HUDEP-2 (cell line): Measurements from ENCODE around the gene SENP3.
"Not testable (repeated sequence)": the region's sequence is repeated elsewhere in the genome, so short reads cannot be mapped to it uniquely, and the experiment has no call there.

Experiments used
- DNase-seq, 76 experiments: peaks; one replicate each; lab custom pipeline; 2025; ENCODE audit not compliant: unreplicated experiment in 76 of 76; lab: John Stamatoyannopoulos, UW

Gene SENP3

DNA sequence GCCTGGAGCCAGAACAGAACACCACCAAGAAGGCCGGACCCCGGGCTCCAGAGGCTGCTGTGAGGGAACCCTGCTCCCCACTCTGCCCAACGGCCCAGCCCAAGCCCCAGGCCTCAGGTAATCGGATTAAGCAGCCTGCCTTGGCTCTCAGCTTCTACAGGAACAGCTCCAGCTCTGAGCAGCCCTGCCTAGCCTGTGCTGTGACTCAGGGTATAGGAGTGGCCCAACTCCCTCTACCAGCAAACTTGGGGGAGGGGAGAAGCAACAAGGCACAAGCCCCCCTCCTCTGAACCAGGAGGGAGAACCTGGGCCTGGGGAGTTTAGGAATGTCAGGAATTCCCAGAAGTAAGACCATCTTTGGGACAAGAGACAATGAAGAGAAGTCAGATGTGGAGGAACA, 29.0 kb downstream of the SENP3 start:
- peak in 10 of 76 experiments; percentile 6 to 59 (median 16) for DNase-seq

DNA sequence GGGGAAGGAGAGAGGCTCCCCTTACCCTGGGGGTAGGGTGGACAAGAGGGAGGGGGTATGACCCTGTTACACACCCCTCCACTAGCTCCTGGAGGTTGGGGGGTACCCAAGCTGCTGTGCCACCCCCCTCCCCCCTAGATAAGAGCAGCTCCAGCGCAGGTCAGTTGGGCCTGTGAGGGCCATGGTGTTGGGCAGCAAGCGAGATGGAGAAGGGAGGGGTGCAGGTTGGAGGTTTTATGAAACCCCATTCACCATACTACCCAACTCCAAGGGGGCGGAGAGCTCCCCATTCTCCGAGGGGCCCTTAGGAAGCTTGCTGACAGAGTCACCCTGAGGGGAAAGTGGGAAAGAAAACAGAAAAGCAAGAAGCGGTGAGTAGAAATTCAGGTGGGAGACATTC, 29.9 kb downstream of the SENP3 start:
- DNase-seq: no peak

- no peak for DNase-seq
Observed at GRCh38 chr17:7592422-7593021, 30.8 kb downstream of the SENP3 start.

- DNase-seq: no peak
Observed at GRCh38 chr17:7593296-7593695, 31.6 kb downstream of the SENP3 start.

DNA sequence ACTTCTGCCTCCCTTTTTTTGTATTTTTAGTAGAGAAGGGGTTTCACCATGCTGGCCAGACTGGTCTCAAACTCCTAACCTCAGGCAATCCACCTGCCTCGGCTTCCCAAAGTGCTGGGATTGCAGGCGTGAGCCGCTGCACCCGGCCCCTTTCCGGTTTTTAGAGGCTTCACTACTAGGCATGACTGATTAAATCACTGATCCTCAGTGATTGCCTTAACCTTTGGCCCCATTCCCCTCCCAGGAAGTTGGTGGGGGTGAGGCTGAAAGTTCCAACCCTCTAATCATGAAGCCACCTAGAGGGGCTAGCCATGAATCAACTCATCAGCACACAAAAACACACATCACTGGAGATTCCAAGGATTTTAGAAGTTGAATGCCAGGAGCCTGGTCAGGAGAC, 35.8 kb downstream of the SENP3 start:
- not testable (repeated sequence) for DNase-seq

DNA sequence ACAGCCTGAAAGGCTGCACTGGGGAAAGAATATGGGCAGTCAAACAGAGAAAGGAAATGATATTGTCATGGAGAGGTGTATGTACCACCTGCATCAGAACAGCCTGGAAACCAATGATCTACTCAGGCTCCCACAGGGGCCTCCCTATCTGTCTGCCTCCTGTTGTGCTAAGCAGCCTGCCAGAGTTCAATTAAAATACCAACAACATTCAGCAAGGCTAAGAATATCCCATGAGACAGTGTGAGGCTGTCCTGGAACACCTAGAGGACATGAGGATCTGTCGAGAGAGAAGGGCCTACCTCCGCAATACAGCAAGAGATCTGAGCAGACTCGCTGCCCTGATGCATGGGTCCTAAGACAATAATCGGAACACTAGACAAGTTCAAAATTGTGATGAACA, 44.6 kb downstream of the SENP3 start:
- DNase-seq: no peak

GRCh38 chr17:7610641-7611040, 48.9 kb downstream of the SENP3 start:
- no peak for DNase-seq

DNA sequence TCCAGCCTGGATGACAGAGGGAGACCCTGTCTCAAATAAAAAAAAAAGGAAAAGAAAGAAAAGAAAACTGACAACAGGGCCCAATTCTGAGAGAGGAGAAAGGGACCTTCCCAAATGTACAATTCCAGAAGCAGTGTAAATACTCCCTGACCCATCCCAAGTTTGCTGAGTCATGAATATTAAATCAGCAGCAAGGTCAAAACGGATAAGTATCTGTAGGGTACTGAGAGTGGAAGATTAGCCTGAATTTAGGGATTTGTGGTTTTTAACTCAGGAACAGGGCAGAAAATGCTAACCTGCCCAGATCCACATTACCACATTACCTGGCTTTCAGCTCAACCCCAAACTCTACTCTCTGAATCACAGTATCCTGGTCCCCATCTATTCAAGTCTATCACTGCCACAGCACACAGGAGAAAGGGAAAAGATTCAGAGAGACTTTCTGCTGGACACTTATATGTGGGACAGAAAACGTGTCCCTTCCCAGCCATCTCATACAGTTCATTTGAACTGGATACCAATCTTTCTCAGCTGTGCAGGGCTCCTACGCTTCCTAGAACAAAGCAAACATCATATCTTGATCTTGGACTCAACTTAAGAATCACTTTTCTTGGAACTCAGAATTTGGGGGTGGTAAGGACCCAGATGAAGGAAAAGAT, 50.0 kb downstream of the SENP3 start:
- DNase-seq: peak in 1 of 76 experiments; percentile 20

DNA sequence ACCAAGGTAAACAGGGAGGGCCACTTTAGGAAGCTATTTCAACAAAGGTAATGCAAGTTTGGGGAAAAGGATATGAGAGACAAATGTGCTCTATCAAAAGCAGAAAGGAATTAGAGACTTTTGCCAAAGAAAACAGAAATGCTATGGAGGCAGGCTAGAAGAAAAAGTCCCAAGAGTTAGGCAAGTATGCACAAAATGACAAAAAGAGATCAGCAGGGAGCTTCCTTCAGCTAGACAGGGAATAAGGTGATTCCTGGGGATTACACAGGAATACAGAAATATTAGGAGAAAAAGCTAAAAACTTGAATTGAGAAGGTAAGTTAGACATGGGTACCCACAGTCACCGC, 50.5 kb downstream of the SENP3 start:
- DNase-seq: no peak

- DNase-seq: peak in 3 of 76 experiments; percentile 2 to 21 (median 5)
Observed at GRCh38 chr17:7613769-7614424, 52.2 kb downstream of the SENP3 start.

GRCh38 chr17:7614425-7615264, 52.9 kb downstream of the SENP3 start, which contains the start of gene FXR2:
Gene FXR2 (minus strand): TSS chr17:7614897. CDS start chr17:7614532, 365 bp downstream.
- DNase-seq: peak in 75 of 76 experiments; percentile 43 to 100 (median 99)

- DNase-seq: no peak
Observed at GRCh38 chr17:7615265-7615747, 53.6 kb downstream of the SENP3 start.

GRCh38 chr17:7618608-7619007, 56.9 kb downstream of the SENP3 start:
- no peak for DNase-seq

DNA sequence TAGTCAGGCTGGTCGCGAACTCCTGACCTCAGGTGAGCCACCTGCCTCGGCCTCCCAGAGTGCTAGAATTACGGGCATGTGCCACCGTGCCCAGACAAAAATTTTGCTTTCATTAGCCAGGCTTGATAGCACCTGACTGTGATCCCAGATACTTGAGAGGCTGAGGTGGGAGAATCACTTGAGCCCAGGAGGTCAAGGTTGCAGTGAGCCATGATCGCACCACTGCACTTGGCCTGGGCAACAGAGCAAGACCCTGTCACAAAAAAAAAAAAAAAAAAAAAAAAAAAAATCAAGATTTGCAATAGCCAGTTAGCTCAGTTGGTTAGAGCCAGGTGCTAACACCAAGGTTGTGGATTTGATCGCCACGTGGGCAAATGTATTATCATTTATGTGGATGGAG, 59.1 kb downstream of the SENP3 start:
- DNase-seq: no peak
